HG02973 (cell line): ENCODE measurements around the gene SLC25A36.
A peak's percentile ranks its signal among the peaks of the same experiment; 100 is the strongest.
"Not testable (repeated sequence)": the region's sequence is repeated elsewhere in the genome, so short reads cannot be mapped to it uniquely, and the experiment has no call there.

Experiments
- ATAC-seq: cut with Tn5 transposase; IDR thresholded peaks from one replicate; pipeline ENCODE4 v1.9.1; 2021; ENCODE audit warnings: moderate library complexity; ENCODE audit not compliant: unreplicated experiment

SLC25A36 gene

DNA sequence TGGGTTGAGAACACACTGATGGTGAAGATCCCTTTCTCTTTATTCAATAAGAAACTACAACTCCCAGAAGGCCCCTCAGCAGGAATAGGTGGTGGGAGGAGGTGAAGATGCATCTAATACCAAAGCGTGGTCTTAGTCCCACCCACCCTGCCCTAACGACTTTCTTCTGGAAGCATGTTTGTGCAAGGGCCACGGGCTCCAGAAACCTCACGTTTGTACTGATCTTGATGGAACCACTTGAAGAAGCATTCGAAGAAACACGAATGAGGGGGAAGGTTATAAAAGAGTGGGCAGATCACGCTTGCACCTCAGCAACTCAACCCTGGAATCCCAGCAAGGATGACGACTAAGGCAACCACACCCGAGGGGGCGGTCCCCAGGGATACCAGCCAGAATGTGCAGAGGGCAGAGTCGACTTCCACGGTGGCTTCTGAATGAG lies 10.6 kb upstream of the SLC25A36 start:
- no peak for ATAC-seq

DNA sequence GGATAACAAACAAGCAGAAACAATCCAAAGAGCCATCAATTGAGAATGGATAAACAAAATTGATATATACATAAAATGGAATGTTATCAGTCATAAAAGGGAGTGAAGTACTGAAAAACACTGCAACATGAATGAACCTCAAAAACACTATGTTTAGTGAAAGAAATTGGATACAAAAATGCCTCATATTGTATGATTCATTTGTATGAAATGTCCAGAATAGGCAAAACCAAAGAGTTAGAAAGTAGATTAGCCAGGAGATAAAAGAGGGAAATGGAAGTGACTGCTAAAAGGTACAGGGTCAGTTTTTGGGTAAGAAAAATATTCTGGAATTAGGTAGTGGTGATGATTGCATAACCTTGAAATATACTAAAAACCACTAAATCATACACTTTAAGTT lies 9.8 kb upstream of the SLC25A36 start:
- no peak for ATAC-seq

DNA sequence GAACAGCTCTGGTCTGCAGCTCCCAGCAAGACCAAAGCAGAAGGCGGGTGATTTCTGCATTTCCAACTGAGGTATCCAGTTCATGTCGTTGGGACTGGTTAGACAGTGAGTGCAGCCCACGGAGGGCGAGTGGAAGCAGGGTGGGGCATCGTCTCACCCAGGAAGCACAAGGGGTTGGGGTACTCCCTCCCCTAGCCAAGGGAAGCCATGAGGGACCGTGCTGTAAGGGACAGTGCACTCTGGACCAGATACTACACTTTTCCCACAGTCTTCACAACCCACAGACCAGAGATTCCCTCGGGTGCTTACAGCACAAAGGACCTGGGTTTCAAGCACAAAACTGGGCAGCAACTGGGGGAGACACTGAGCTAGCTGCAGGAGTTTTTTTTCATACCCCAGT lies 8.5 kb upstream of the SLC25A36 start:
- ATAC-seq = no peak

DNA sequence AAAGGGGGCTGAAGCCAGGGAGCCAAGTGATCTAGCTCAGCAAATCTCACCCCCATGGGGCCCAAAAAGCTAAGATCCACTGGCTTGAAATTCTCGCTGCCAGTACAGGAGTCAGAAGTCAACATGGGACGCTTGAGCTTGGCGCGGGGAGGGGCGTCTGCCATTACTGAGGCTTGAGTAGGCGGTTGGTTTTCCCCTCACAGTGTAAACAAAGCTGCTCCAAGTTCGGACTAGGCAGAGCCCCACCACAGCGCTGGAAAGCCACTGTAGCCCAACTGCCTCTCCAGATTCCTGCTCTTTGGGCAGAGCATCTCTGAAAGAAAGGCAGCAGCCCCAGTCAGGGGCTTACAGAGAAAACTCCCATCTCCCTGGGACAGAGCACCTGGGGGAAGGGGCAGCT lies 8.1 kb upstream of the SLC25A36 start:
- no peak for ATAC-seq

DNA sequence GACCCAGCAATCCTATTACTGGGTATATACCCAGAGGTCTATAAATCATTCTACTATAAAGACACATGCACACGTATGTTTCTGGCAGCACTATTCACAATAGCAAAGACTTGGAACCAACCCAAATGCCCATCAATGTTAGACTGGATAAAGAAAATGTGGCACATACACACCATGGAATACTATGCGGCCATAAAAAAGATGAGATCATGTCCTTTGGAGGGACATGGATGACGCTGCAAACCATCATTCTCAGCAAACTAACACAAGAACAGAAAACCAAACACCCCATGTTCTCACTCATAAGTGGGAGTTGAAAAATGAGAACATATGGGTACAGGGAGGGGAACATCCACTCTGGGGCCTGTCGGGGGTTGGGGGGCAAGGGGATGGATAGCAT lies 2.3 kb upstream of the SLC25A36 start:
- ATAC-seq = not testable (repeated sequence)

DNA sequence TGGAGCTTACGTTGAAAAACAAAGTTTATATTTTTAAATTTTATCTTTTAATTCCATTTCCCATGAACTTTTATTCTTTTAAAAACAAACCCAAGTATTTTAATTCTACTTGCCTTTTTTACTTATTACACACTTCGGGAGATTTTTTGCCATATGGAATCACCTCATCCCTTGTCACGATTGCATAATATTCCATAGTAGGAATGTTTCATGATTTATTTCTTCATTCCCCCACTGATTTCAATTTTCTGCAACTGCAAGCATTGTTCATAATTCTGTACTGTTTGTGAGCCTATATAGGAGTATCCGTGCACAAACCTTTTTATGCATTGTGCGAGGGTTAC lies 574 bp upstream of the SLC25A36 start:
- no peak for ATAC-seq

DNA sequence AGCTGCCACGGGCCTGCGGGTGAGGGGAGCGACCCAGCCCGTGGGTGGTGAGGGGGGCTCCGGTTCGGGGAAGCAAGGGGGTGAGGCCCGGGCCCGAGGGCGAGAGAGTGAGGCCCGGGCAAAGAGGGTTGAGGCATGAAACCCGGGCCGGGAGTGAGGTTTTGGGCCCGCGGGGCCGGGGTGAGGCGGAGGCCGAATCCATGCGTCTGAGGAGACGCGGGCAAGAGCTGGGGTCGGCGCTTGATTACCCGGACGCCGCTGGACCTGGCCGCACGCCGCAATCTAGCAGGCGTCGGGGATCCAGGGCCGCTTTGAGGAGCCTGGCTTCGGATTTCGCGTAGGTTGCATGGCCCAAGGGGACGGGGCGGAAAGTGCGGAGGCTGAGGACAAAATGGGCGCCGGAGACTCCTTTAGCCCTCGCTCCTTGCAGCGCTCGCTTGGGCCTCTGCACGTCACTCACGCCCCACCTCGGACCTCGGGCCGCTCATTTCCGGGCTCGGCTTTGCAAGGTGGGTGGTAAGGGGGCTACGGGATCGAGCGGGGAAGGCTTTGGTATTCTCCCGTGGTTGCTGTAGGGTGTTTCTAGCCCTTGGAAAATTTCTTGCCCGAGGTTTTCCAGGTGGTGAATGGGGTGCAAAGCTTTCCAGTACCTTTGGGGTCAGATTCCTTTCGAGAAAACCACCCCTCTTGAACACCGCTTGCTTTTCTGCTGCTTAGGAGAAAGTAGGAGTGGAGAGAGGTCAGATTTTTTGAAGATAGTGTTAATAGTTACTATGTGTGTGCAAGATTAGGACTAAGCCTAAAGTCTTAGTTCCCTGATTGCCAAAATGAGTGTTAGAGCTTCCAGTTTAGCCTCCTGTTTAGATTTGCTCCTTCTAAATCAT lies 827 bp downstream of the SLC25A36 start:
- ATAC-seq = peak; percentile 46

DNA sequence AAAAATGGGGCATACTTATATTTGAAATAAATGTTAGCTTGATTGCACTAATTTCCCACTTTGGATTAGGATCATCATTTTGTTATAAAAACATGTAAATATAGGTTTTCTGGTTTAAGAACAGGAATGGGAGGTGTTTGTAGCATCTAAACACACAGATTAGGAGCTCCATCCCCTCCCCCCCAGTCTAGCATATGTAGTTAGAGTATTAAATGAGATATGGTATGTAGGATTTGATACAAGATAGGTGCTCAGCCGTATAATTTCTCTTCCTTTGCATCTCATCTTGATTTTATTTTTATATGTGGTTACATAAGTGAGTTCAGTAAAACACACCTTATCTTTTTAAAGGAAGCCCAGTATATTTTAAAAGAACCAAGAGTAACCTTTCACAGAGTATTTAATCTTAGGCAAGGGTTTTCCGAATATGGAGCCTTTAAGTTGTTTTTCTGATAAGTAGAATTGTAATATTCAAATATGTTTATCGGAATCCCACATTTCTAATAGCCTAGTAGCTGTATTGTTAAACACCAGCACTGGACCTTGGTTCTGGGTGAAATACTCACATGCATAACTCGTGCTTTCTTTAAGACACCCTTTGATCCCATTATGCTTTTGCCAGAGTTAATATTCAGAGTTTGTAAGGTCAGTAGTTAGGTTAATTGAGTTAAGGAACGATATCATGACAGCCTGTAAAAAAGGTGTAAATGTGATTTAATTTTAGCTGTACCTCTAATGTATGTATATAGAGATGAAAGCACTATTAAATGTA lies 2.3 kb downstream of the SLC25A36 start:
- no peak for ATAC-seq

DNA sequence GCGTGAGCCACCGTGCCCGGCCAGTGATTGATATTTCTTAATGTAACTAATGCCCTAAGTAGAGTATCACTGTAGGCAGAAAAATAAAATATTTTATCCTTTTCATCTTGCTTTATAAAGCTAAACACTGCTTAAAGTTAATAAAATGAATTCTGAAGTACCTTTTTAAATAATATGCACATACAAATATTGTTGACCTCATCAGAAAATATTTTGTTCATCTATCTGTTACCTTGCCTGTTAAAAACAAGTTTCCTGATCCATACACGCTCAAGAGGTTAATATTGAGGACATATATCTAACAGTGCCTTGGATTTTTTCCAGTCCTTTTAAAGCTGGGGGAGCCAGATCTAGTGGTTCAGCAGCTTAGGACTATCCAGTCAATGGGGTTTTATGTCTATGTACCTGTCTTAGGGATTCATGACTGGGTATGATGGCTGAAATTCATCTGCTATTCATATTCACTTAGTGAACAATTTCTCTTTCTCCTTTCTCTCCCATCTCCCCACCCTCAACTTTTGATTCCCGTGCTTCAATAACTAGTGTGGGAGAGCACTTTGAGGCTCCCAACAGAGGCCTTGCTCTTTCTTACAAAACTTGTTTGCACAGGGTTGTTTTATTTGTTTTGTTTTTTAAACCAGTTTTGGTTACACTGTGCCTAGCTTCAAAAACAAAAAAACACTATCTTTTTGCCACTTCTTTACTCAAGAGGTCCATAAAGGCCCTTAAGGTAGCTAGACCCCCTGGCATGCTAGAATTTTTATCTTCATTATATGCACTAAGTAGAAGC lies 7.0 kb downstream of the SLC25A36 start:
- no peak for ATAC-seq

DNA sequence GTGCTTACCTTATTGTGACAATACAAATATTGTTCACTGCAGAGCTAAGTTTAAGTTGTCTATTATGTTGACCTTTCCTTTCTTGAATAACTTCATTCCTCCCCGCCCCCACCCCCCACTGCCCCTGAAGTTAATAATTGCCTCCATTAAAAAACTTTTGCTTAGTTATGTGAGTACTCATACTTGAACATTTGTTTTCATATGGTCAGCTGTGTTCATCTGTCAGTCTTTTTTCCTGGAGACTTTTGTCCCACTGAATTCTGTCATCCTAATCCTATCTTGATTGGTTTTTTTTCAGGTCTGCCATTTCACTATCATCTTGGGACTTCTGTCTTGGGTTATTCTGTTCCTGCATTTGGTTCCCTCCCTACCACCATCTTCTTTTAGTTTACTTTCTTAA lies 8.5 kb downstream of the SLC25A36 start:
- ATAC-seq = no peak

DNA sequence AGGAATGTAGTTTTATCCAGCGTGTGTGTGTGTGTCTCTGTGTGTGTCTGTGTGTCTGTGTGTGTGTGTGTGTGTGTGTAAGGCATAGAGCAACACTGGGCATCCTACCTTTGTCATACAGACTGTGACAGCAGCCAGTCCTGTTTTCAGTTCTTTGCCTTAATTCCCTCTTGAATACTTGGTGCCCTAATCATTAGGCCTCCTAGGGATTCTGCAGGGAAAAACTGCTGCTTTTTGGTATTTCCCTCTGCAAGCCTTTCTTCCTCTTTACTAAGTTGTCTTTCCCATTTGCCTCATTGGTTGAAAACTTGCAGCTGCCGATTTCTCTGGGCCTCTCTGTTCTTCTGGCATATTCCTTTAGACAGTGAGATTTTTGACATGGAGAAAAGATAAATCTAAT lies 9.2 kb downstream of the SLC25A36 start:
- no peak for ATAC-seq

DNA sequence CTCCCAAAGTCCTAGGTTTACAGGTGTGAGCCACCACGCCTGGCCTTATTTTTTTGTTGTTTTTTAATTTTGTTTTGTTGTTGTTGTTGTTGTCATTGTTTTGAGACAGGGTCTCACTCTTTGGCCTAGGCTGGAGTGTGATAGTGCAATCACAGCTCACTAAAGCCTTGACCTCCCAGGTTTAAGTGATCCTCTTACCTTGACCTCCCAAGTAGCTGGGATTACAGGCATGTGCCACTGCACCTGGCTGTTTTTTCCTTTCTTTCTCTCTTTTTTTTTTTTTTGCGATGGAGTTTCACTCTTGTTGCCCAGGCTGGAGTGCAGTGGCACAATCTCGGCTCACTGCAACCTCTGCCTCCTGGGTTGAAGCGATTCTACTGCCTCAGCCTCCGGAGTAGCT lies 10.1 kb downstream of the SLC25A36 start:
- not testable (repeated sequence) for ATAC-seq

DNA sequence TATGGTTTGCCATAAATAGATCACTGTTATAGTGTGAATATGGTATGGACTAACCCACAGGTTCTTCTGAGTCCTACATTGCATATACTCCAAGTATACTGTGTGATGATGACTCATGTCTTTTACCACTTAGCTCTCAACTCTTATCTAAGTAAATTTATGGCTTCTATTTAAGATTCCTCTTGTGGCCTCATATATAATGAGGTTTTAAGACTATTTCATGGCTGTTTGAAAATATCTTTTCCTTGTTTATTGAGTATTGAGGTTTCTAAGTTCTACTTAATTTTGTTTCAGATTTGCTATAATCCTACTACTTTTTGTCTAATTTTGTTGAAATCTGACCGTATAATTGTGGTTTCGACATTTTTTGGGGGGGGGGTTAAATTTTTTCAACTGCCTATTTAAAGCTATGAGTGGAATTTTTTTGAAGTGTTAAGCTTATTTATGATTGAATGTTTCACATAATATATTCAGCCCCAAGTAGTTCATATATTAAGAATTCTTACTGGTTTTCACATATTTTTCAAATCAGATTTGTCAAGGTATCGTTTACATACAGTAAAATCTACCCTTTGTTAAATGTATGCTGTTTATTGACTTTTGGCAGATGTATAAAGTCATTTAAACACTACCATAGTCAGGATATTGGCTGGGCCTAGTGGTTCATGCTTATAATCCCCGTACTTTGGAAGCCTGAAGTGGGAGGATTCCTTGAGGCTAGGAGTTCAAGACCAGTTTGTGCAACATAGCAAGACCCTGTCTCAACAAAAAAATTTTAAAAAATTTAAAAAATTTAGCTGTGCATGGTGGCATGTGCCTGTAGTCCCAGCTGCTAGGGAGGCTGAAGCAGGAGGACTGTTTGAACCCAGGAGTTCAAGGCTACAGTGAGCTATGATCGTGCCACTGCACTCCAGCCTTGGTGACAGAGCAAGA lies 11.7 kb downstream of the SLC25A36 start:
- no peak for ATAC-seq

DNA sequence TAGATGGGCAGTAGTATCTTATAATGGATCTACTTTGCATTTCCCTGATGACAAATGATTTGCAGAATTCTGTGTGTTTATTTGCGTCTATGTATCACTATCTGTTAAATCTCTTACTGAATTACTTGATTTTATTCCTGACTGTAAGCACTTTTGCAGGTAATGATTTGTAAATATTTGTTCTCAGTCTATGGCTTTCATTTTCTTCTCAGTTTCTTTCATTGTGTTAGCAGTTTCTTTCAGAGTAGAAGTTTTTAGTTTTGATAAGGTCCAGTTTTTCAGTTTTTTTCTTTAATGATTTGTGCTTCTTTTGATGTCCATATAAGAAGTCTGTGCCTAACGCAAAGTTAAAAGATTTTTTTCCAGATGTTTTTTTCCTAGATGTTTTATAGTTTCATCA lies 12.9 kb downstream of the SLC25A36 start:
- no peak for ATAC-seq

DNA sequence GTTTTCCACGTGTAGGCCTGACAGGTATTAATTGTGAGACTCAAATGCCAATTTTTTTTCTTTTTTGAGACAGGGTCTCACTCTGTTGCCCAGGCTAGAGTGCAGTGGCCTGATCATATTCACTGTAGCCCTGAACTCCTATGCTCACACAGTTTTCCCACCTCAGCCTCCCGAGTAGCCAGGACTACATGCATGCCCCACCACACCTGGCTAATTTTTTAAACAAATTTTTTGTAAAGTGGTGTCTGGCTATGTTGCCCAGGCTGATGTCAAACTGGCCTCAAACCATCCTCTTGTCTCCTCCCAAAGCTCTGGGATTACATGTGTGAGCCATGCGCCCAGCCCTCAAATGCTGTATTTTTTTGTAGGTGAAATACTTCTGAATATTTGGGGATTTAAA lies 14.0 kb downstream of the SLC25A36 start:
- no peak for ATAC-seq

DNA sequence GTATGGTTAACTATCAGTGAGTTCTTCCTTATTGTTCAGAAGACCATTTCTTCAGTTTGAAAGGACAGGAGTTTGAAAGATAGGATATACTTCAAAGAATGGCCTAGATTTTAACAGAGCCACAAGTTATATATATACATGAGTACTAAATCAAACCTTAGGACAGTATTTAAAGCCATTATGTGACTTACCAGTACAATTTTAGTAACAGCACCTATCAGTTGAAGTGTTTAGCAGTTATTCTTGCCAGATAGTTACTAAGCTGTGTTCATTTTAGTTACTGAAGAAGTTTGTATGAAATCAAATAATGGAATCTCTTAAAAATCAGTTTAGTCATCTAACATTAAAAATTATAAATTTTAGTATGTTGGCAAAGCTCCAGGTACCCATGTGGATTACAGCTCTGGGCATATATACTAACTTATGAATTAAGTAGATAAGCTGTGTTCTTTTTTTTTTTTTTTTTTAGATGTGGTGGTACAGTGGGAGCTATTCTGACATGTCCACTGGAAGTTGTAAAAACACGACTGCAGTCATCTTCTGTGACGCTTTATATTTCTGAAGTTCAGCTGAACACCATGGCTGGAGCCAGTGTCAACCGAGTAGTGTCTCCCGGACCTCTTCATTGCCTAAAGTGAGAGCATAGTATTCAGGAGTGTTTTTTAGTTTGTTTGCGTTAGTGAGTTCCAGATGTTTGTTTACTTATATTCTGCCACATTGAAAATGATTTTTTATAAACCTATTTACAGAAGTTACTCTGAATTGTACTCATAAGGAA lies 14.6 kb downstream of the SLC25A36 start:
- ATAC-seq = no peak

DNA sequence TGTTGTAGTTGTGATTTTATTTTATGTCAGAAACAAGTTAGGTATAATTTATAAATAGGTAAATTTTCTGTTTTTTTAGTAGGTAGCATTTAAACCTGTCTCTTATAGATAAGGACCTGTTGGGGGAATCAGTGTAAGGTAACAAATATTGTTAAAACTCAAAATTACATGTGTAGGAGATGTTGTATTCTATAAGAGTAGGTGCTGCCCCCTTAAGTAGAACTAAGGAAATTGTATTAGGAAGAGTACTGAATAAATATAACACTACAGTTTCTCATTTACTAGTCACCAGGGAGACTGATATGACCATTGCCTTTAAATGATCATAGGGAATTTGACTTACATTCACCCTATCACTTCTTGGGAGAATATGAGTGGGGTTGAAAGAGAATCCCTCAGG lies 31.2 kb downstream of the SLC25A36 start:
- no peak for ATAC-seq

DNA sequence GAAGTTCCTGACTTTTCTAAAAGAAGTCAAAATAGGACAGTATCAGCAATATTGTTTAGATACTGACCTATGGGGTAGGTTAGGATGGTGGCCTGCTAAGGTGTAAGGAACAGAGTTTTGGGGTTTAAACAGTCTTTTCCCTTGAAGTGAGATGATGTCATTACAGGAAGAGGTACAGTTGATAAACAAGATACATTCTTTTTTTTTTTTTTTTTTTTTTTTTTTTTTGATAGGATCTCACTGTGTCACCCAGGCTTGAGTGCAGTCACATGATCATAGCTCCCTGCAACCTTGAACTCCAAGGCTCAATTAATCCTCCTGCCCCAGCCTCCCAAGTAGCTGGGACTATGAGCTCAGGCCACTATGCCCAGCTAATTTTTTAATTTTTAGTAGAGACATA lies 33.3 kb downstream of the SLC25A36 start:
- ATAC-seq = no peak

DNA sequence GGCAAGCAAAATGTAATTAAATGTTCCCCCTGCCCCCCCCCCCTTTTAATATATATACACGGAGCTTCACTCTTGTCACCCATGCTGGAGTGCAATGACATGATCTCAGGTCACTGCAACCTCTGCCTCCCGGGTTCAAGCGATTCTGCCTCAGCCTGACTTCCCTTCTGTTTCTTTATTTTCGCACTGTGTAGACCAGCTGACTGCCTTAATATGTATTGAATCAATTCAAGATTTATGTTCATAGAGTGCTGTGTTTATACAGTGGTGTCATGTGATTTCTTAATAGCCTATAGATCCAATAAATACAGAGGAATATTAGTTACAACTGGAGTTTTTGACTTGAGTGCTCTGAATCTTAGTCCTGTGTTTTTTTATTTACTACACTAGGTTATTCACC lies 39.0 kb downstream of the SLC25A36 start:
- no peak for ATAC-seq

DNA sequence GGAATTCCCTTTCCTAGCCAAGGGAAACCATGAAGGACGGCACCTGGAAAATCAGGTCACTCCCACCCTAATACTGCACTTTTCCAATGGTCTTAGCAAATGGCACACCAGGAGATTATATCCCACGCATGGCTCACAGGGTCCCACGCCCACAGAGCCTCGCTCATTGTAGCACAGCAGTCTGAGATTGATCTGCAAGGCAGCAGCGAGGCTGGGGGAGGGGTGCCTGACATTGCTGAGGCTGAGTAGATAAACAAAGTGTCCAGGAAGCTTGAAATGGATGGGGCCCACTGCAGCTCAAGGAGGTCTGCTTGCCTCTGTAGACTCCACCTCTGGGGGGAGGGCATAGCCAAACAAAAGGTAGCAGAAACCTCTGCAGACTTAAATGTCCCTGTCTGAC lies 46.2 kb downstream of the SLC25A36 start:
- ATAC-seq = not testable (repeated sequence)
